ENCODE results near the gene UCP1.
"Not testable (repeated sequence)": the region's sequence is repeated elsewhere in the genome, so short reads cannot be mapped to it uniquely, and the experiment has no call there.

UCP1 gene

GRCh38 chr4:140533951-140534480, 34.7 kb downstream of the UCP1 start:
- no peak for DNase-seq (ENCODE audit: low read depth in 2 of 2)

DNA sequence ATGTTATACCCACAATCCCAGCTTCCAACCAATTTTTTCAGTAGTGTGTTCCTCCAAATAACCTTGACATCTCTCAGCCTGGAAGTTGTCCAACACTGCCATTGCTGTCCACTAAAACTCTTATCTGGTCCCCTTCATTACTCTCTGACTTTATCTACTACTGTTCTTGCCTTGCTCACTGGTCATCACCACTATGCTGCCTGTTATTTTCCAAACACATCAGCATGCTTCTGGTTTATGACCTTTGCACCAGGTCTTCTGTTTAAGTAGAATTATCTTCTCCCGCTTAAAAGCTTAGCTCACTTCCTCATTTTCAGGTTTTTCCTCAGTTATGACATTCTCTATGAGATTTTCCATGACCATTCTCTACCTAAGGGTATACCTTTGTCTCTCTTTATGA, 39.3 kb downstream of the UCP1 start:
- DNase-seq (ENCODE audit: low read depth in 2 of 2), result no peak

DNA sequence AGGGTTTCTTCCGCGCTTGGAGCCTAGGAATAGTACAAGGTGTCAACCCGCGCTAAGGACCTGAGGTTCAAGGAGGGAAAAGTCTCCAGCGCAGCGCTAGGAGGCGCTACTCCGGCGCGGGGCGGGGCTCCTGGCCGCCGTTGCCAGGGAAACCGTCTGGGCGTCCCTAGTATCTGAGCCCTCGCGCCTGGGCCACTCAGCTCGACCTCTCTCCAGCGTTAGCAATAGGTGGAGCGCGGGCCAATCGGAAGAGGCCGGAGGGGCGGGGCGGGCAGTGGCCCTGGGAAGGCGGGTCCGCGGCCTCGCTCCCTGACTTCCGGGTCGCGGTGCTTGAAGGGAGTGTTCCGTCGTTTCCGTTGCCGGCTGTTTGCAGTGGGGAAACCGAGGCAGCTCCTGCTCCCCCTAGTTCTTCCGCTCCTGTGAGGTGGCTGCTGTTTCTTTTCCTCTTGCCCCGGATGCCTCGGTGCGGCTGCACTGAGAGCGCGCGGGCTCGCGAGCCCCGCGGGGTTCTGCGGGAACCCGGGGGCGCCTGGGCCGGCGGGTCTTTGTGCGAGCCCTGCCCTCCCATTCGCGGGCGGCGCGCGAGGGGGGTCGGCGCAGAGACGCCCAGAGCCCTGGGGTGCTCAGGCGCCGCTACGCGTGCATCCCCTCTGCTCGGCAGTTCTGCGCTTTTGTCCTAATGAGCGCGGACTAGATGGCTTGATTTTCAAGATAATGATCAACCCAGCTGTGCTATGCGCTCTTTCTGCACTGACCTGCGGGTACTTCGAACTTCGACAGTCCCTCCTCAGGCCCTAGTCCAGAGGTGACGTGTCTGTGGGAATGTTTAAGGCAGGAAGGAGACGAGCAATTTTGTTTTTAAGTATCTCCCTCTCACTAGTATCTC, 44.7 kb downstream of the UCP1 start, which contains the start of gene ELMOD2:
TSS of gene ELMOD2 (plus strand) at position 312 of the 886 bp plus-strand sequence. CDS start 1,261 bp downstream, outside the sequence.
- DNase-seq (ENCODE audit: low read depth in 2 of 2), result peak; percentile 97

GRCh38 chr4:140523370-140523856, 45.3 kb downstream of the UCP1 start:
- DNase-seq (ENCODE audit: low read depth in 2 of 2), result no peak

DNA sequence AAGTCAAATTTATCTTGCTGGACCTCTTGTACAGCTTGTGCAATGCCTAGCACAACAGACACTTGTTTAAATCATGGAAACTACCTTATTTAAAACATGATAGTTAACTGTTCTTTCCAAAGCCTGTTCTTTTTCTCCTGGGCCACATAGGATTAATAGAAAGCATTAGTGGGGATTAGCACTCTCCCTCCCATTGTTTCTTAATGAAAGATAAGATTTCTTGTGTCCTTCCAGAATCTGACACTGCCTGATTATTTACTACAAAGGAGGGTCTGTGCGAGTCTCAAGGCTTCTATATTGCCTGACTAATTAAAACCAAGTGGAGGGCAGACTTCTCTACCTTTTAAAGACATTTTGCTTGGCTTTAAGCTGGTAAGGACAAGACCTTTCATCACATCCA, 53.3 kb downstream of the UCP1 start:
- no peak for DNase-seq (ENCODE audit: low read depth in 2 of 2)

GRCh38 chr4:140513765-140514164, 55.0 kb downstream of the UCP1 start:
- DNase-seq (ENCODE audit: low read depth in 2 of 2), result not testable (repeated sequence)

Measured in stimulated activated CD4-positive, alpha-beta T cell treated with anti-CD3 and anti-CD28 coated beads, Interleukin-15, amount 100 ng/mL, for 48 hours (primary cell).